DND-41 (cell line): ENCODE data around the gene KRT12.

ENCODE experiments used
- CTCF ChIP-seq: IDR thresholded peaks from 2 replicates; pipeline ENCODE4 v1.5.1; 2012; ENCODE audit warnings: borderline replicate concordance, low read length, moderate library complexity, mild to moderate bottlenecking; ENCODE audit not compliant: poor library complexity, severe bottlenecking; ENCODE audit errors: extremely low read depth
- EZH2 ChIP-seq: IDR thresholded peaks from 3 replicates; pipeline ENCODE4 v1.6.1; 2012; ENCODE audit warnings: borderline replicate concordance, low read depth, mild to moderate bottlenecking, moderate library complexity, low read length, inconsistent platforms; ENCODE audit not compliant: severe bottlenecking

DNA sequence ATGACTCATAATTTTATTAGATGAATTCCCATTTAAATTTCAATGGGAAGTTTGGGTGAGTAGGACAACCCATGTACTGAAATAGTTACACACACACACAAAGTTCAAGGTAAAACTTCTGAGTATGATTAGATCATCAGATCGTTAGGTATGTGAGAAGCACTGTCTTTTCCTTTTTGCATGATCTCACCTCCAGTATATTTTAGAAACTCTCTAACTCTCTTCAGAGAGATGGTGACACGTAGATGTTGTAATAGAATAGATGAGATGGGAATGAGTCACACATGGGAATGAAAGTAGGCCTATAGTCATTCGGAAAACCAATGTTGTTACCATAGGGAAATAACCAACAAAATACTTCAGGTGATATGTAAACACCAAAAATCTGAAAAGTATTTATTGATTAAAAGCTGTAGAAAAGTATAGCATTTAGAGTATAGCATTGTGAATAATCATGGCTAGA lies 48.2 kb upstream of the KRT12 start:
- no peak for TF ChIP-seq CTCF
- no peak for TF ChIP-seq EZH2
